ENCODE results near the gene MYL6. TPM values are rescaled to one million over a fixed set of nuclear protein-coding genes. Genes with fewer than 3 reads are reported as not detected.

MYL6 gene
- total RNA-seq, 2 experiments from 2014 or later = 1,527 to 1,542 TPM

GRCh38 chr12:56120158-56120846, 37.9 kb upstream of the MYL6 start:
- Mint-ChIP-seq H3K9me3 (ENCODE audit: insufficient read depth) (no peaks in the 10 kb centered on the region), H3K4me3 (no peak overlapping the region), H3K27me3 (ENCODE audit: low read depth) (no peaks in the 10 kb centered on the region), H3K36me3 (ENCODE audit: low read depth) (peaks cover 34% of the 10 kb centered on the region), H3K27ac (no peak overlapping the region), H3K4me1 (ENCODE audit: low read depth) (peaks cover 50% of the 10 kb centered on the region)
- no peak for ATAC-seq
- DNase-seq = no peak
- CTCF ChIA-PET = interaction anchor here (0.7 to 4.9 kb wide), 19 partner anchors 6 to 382 kb away, joined by 3 to 122 read pairs (median 6); partner anchors contain the start of genes ANKRD52, ESYT1, MYL6 and MYL6B
- POLR2A ChIA-PET = interaction anchor here (0.7 to 5.2 kb wide), 5 partner anchors 8 to 69 kb away, joined by 3 to 54 read pairs (median 8); partner anchors contain the start of genes ESYT1, MYL6B, PA2G4 and SMARCC2

GRCh38 chr12:56121204-56121870, 36.8 kb upstream of the MYL6 start:
- Mint-ChIP-seq H3K9me3 (ENCODE audit: insufficient read depth) (no peaks in the 10 kb centered on the region), H3K36me3 (ENCODE audit: low read depth) (peaks cover 33% of the 10 kb centered on the region), H3K27me3 (ENCODE audit: low read depth) (no peaks in the 10 kb centered on the region), H3K27ac (no peak overlapping the region), H3K4me1 (ENCODE audit: low read depth) (peaks cover 55% of the 10 kb centered on the region), H3K4me3 (no peak overlapping the region)
- ATAC-seq (no peak), DNase-seq (no peak)
- ChIA-PET POLR2A (interaction anchor here (0.8 kb wide), 1 partner anchor 68 kb away, joined by 3 read pairs; the partner anchor contains the start of gene SMARCC2), CTCF (no interaction called here)

GRCh38 chr12:56122637-56123036, 35.5 kb upstream of the MYL6 start:
- CTCF ChIA-PET = interaction anchor here (0.9 to 9.3 kb wide), 3 partner anchors 29 to 384 kb away, joined by 3 to 148 read pairs (median 5); partner anchors contain the start of gene SMARCC2
- Mint-ChIP-seq H3K27ac (no peak overlapping the region), H3K27me3 (ENCODE audit: low read depth) (no peaks in the 10 kb centered on the region), H3K4me3 (no peak overlapping the region), H3K36me3 (ENCODE audit: low read depth) (peaks cover 21% of the 10 kb centered on the region), H3K9me3 (ENCODE audit: insufficient read depth) (no peaks in the 10 kb centered on the region), H3K4me1 (ENCODE audit: low read depth) (peaks cover 67% of the 10 kb centered on the region)
- POLR2A ChIA-PET = interaction anchor here (8.7 kb wide), 1 partner anchor 38 kb away, joined by 77 read pairs; the partner anchor contains the start of gene MYL6
- DNase-seq = no peak
- no peak for ATAC-seq

- Mint-ChIP-seq H3K4me3 (no peak overlapping the region), H3K9me3 (ENCODE audit: insufficient read depth) (no peaks in the 10 kb centered on the region), H3K4me1 (ENCODE audit: low read depth) (peaks cover 57% of the 10 kb centered on the region), H3K27ac (peak overlapping the region; percentile 4), H3K36me3 (ENCODE audit: low read depth) (peaks cover 25% of the 10 kb centered on the region), H3K27me3 (ENCODE audit: low read depth) (no peaks in the 10 kb centered on the region)
- DNase-seq (no peak), ATAC-seq (no peak)
- ChIA-PET CTCF (interaction anchor here (0.7 to 9.3 kb wide), 9 partner anchors 20 to 386 kb away, joined by 3 to 148 read pairs (median 5); partner anchors contain the start of genes MYL6, MYL6B, PA2G4 and SMARCC2), POLR2A (interaction anchor here (0.7 to 8.7 kb wide), 3 partner anchors 36 to 65 kb away, joined by 3 to 77 read pairs (median 4); partner anchors contain the start of genes MYL6 and SMARCC2)
Observed at GRCh38 chr12:56124133-56124532, 34.0 kb upstream of the MYL6 start.

- ChIA-PET POLR2A (interaction anchor here (0.6 to 8.7 kb wide), 10 partner anchors 8 to 95 kb away, joined by 3 to 77 read pairs (median 7); partner anchors contain the start of genes MYL6, MYL6B, PA2G4 and RNF41), CTCF (interaction anchor here (0.6 to 9.3 kb wide), 22 partner anchors 9 to 509 kb away, joined by 3 to 148 read pairs (median 4); partner anchors contain the start of genes ANKRD52, CS, MYL6 and MYL6B)
- peak overlapping the region; percentile 91 for H3K27ac Mint-ChIP-seq
- no peak for DNase-seq
- ATAC-seq = no peak
- H3K9me3 Mint-ChIP-seq (ENCODE audit: insufficient read depth) = no peaks in the 10 kb centered on the region
- H3K4me3 Mint-ChIP-seq = peak overlapping the region; percentile 88
- H3K36me3 Mint-ChIP-seq (ENCODE audit: low read depth) = peaks cover 39% of the 10 kb centered on the region
- no peaks in the 10 kb centered on the region for H3K27me3 Mint-ChIP-seq (ENCODE audit: low read depth)
- peaks cover 62% of the 10 kb centered on the region for H3K4me1 Mint-ChIP-seq (ENCODE audit: low read depth)
Observed at GRCh38 chr12:56126732-56127239, 31.4 kb upstream of the MYL6 start.

- CTCF ChIA-PET = interaction anchor here (1.0 to 9.3 kb wide), 17 partner anchors 10 to 508 kb away, joined by 3 to 148 read pairs (median 9); partner anchors contain the start of genes ERBB3, MYL6, MYL6B and PA2G4
- no peaks in the 10 kb centered on the region for H3K27me3 Mint-ChIP-seq (ENCODE audit: low read depth)
- H3K4me3 Mint-ChIP-seq = peak overlapping the region; percentile 88
- DNase-seq (no peak), ATAC-seq (no peak)
- H3K9me3 Mint-ChIP-seq (ENCODE audit: insufficient read depth) = no peaks in the 10 kb centered on the region
- peaks cover 69% of the 10 kb centered on the region for H3K4me1 Mint-ChIP-seq (ENCODE audit: low read depth)
- peak overlapping the region; percentile 91 for H3K27ac Mint-ChIP-seq
- H3K36me3 Mint-ChIP-seq (ENCODE audit: low read depth) = peaks cover 46% of the 10 kb centered on the region
- POLR2A ChIA-PET = interaction anchor here (0.6 to 8.7 kb wide), 17 partner anchors 9 to 1350 kb away, joined by 3 to 77 read pairs (median 7); partner anchors contain the start of genes DNAJC14, MYL6, MYL6B and PA2G4
Observed at GRCh38 chr12:56127485-56127887, 30.7 kb upstream of the MYL6 start.

- peak; percentile 100 for DNase-seq
- Mint-ChIP-seq H3K36me3 (ENCODE audit: low read depth) (peaks cover 49% of the 10 kb centered on the region), H3K9me3 (ENCODE audit: insufficient read depth) (no peaks in the 10 kb centered on the region), H3K27ac (peak within 1 kb of the TSS; percentile 91), H3K27me3 (ENCODE audit: low read depth) (no peaks in the 10 kb centered on the region), H3K4me3 (peak within 1 kb of the TSS; percentile 88), H3K4me1 (ENCODE audit: low read depth) (peaks cover 70% of the 10 kb centered on the region)
- POLR2A ChIA-PET = interaction anchor here (0.6 to 8.7 kb wide), 20 partner anchors 9 to 1349 kb away, joined by 3 to 77 read pairs (median 6); partner anchors contain the start of genes DNAJC14, MYL6, MYL6B and PA2G4
- ATAC-seq = peak; percentile 91
- CTCF ChIA-PET = interaction anchor here (1.0 to 9.3 kb wide), 17 partner anchors 10 to 508 kb away, joined by 3 to 148 read pairs (median 9); partner anchors contain the start of genes ERBB3, MYL6, MYL6B and PA2G4
Observed at GRCh38 chr12:56127888-56128669, 30.1 kb upstream of the MYL6 start, which contains the start of gene ESYT1. ESYT1 (plus strand) TSS chr12:56128267; CDS start chr12:56128320, 53 bp downstream.

- ChIA-PET CTCF (interaction anchor here (1.2 to 9.3 kb wide), 14 partner anchors 10 to 507 kb away, joined by 4 to 148 read pairs (median 10); partner anchors contain the start of genes ERBB3, MYL6, MYL6B and PA2G4), POLR2A (interaction anchor here (0.8 to 8.7 kb wide), 18 partner anchors 8 to 299 kb away, joined by 3 to 77 read pairs (median 6); partner anchors contain the start of genes DNAJC14, MYL6, MYL6B and PA2G4)
- Mint-ChIP-seq H3K27me3 (ENCODE audit: low read depth) (no peaks in the 10 kb centered on the region), H3K27ac (peak overlapping the region; percentile 91), H3K9me3 (ENCODE audit: insufficient read depth) (no peaks in the 10 kb centered on the region), H3K4me1 (ENCODE audit: low read depth) (peaks cover 76% of the 10 kb centered on the region), H3K36me3 (ENCODE audit: low read depth) (peaks cover 54% of the 10 kb centered on the region), H3K4me3 (peak overlapping the region; percentile 88)
- ATAC-seq = no peak
- no peak for DNase-seq
Observed at GRCh38 chr12:56128670-56129205, 29.4 kb upstream of the MYL6 start.

GRCh38 chr12:56129206-56129941, 28.8 kb upstream of the MYL6 start:
- Mint-ChIP-seq H3K27ac (peak overlapping the region; percentile 91), H3K27me3 (ENCODE audit: low read depth) (no peaks in the 10 kb centered on the region), H3K36me3 (ENCODE audit: low read depth) (peaks cover 59% of the 10 kb centered on the region), H3K9me3 (ENCODE audit: insufficient read depth) (no peaks in the 10 kb centered on the region), H3K4me1 (ENCODE audit: low read depth) (peaks cover 75% of the 10 kb centered on the region), H3K4me3 (peak overlapping the region; percentile 88)
- DNase-seq = peak; percentile 91
- peak; percentile 50 for ATAC-seq
- ChIA-PET CTCF (interaction anchor here (1.0 to 9.3 kb wide), 6 partner anchors 9 to 391 kb away, joined by 3 to 148 read pairs (median 8); partner anchors contain the start of genes MYL6B, PA2G4 and SMARCC2), POLR2A (interaction anchor here (0.7 to 8.7 kb wide), 14 partner anchors 9 to 204 kb away, joined by 3 to 77 read pairs (median 6); partner anchors contain the start of genes MYL6, MYL6B, PA2G4 and PAN2)
